A549 (cell line): ENCODE results near the gene PTPRN2. TPM values are rescaled to one million over a fixed set of nuclear protein-coding genes. Genes with fewer than 3 reads are reported as not detected.

Source experiments
- ATAC-seq, 2 experiments: fragments of 200-7000 bp in 1 of 2; fragments of >200 bp in 1 of 2; cut with Nextera tagmentation in 1 of 2; cut with Tn5 transposase in 1 of 2; 3 replicates each; pipeline versions ENCODE4 v1.8.0 to v1.9.1; 2018 to 2020; ENCODE audit warnings: mild to moderate bottlenecking in 1 of 2, moderate library complexity in 1 of 2
- CTCF ChIA-PET: fragments of 300-600 bp; sonication (Branson Sonifier 250); formaldehyde crosslinking; extraction: SDS; loops from one replicate; lab custom pipeline; 2021; ENCODE audit warnings: antibody characterized with exemption, inconsistent platforms; lab: Yijun Ruan, JAX
- POLR2A ChIA-PET: fragments of 350-600 bp; formaldehyde crosslinking; extraction: SDS; loops from one replicate; lab custom pipeline; 2021; ENCODE audit warnings: antibody characterized with exemption, inconsistent platforms; lab: Yijun Ruan, JAX
- DNase-seq, 2 experiments: peaks; one replicate each; pipeline versions ENCODE4 v3.0.0 to v3.0.0-alpha.2; 2011 to 2016; ENCODE audit warnings: low read depth in 1 of 2, low spot score in 1 of 2
- FAIRE-seq: peaks from 2 replicates; lab custom pipeline; 2011; peaks lifted over from hg19 to GRCh38; lab: Jason Lieb, UNC
- H3K27ac ChIP-seq, 2 experiments: fragments of >200 bp; sonication (Bioruptor Twin); formaldehyde crosslinking; 3 replicates each; pipeline ENCODE4 v1.5.1; 2016 to 2017
- H3K4me1 ChIP-seq: fragments of >200 bp; sonication (Bioruptor Twin); formaldehyde crosslinking; 3 replicates; pipeline ENCODE4 v1.6.1; 2016
- H3K4me2 ChIP-seq: fragments of >200 bp; sonication (Bioruptor Twin); formaldehyde crosslinking; 3 replicates; pipeline ENCODE4 v1.6.1; 2016
- H3K4me3 ChIP-seq: fragments of >200 bp; sonication (Bioruptor Twin); formaldehyde crosslinking; 3 replicates; pipeline ENCODE4 v1.5.1; 2016
- H3K9me3 ChIP-seq: fragments of >200 bp; sonication (Bioruptor Twin); formaldehyde crosslinking; 3 replicates; pipeline ENCODE4 v1.6.1; 2016
- CHD2 ChIP-seq: fragments of 150-350 bp; IDR thresholded peaks from 2 replicates; pipeline ENCODE4 v1.6.1; 2014; ENCODE audit warnings: low read length; ENCODE audit not compliant: partially characterized antibody
- EP300 ChIP-seq, 2 experiments: fragments of >200 bp; sonication (Bioruptor Twin); formaldehyde crosslinking; IDR thresholded peaks; 2 replicates in 1 of 2; 3 replicates in 1 of 2; pipeline ENCODE4 v1.6.1; 2016 to 2017
- ESRRA ChIP-seq: fragments of 150-350 bp; IDR thresholded peaks from 2 replicates; pipeline ENCODE4 v1.6.1; 2014; ENCODE audit warnings: mild to moderate bottlenecking, low read length, borderline replicate concordance
- FOSB ChIP-seq: fragments of 250-450 bp; sonication (Bioruptor Pico); IDR thresholded peaks from 2 replicates; pipeline ENCODE4 v1.5.0; 2020; ENCODE audit warnings: mild to moderate bottlenecking, moderate library complexity
- FOXS1 ChIP-seq: fragments of 250-450 bp; sonication (Bioruptor Pico); IDR thresholded peaks from 2 replicates; pipeline ENCODE4 v1.5.0; 2020; ENCODE audit warnings: mild to moderate bottlenecking, moderate library complexity
- JUN ChIP-seq, 2 experiments: fragments of >200 bp; sonication (Bioruptor Twin); formaldehyde crosslinking; IDR thresholded peaks; 2 replicates in 1 of 2; 3 replicates in 1 of 2; pipeline ENCODE4 v1.6.1; 2016 to 2017
- MAFK ChIP-seq: fragments of 450-650 bp; IDR thresholded peaks from 2 replicates; pipeline ENCODE4 v1.6.1; 2014; ENCODE audit not compliant: partially characterized antibody
- MYC ChIP-seq: IDR thresholded peaks from 2 replicates; pipeline ENCODE4 v1.6.1; 2012; ENCODE audit warnings: mild to moderate bottlenecking, inconsistent platforms, low read length, improper control_type of control experiment, borderline replicate concordance
- NPAS2 ChIP-seq: fragments of 250-450 bp; sonication (Bioruptor Pico); IDR thresholded peaks from 2 replicates; pipeline ENCODE4 v1.8.0; 2022; ENCODE audit warnings: mild to moderate bottlenecking, moderate library complexity, borderline replicate concordance
- POLR2A ChIP-seq: IDR thresholded peaks from 2 replicates; pipeline ENCODE4 v1.6.1; 2012; ENCODE audit warnings: mild to moderate bottlenecking, low read length
- RFX5 ChIP-seq: fragments of 450-650 bp; IDR thresholded peaks from 2 replicates; pipeline ENCODE4 v1.7.1; 2014; ENCODE audit warnings: antibody characterized with exemption, mild to moderate bottlenecking, moderate library complexity
- RNF2 ChIP-seq: fragments of 200-600 bp; sonication (generic); IDR thresholded peaks from 2 replicates; pipeline ENCODE4 v1.6.1; 2016; ENCODE audit warnings: low read depth, mild to moderate bottlenecking, antibody characterized with exemption, moderate library complexity, borderline replicate concordance
- SREBF2 ChIP-seq: fragments of 450-650 bp; IDR thresholded peaks from 2 replicates; pipeline ENCODE4 v1.6.1; 2014; ENCODE audit warnings: mild to moderate bottlenecking, moderate library complexity
- TP53 ChIP-seq: fragments of 250-450 bp; sonication (Bioruptor Pico); IDR thresholded peaks from 2 replicates; pipeline ENCODE4 v1.5.0; 2021; ENCODE audit warnings: mild to moderate bottlenecking, moderate library complexity
- WGBS: methylation state at CpG from one replicate; pipeline ENCODE4 v1.1.6; 2017; ENCODE audit errors: missing lambda C conversion rate; 5-methylcytosine and 5-hydroxymethylcytosine counted together
- polyA plus RNA-seq, 4 experiments: library from polyadenylated mRNA; depleted of rRNA in 3 of 4; stranded (reverse); fragments of >200 nt; fragmentation: RNase III in 1 of 4; extraction: RNeasy Plus Mini Kit Qiagen cat#74134 plus additional on column Dnase treatment in 1 of 4; gene quantifications; 2 replicates in 3 of 4; 3 replicates in 1 of 4; pipeline ENCODE4 v1.2.3, GENCODE V29; 2011 to 2017
- TF ChIP-seq, protein P1 (sequence below): fragments of 250-450 bp; sonication (Bioruptor Pico); IDR thresholded peaks from 2 replicates; pipeline ENCODE4 v1.5.0; 2021; ENCODE audit warnings: mild to moderate bottlenecking, moderate library complexity, borderline replicate concordance
- TF ChIP-seq, protein P2 (sequence below): IDR thresholded peaks from 2 replicates; pipeline ENCODE4 v1.6.1; 2012

The PTPRN2 gene
- polyA plus RNA-seq, 2 of the 4 experiments (the other 2 are of a cell fraction) = 0.41 to 1.2 TPM

DNA sequence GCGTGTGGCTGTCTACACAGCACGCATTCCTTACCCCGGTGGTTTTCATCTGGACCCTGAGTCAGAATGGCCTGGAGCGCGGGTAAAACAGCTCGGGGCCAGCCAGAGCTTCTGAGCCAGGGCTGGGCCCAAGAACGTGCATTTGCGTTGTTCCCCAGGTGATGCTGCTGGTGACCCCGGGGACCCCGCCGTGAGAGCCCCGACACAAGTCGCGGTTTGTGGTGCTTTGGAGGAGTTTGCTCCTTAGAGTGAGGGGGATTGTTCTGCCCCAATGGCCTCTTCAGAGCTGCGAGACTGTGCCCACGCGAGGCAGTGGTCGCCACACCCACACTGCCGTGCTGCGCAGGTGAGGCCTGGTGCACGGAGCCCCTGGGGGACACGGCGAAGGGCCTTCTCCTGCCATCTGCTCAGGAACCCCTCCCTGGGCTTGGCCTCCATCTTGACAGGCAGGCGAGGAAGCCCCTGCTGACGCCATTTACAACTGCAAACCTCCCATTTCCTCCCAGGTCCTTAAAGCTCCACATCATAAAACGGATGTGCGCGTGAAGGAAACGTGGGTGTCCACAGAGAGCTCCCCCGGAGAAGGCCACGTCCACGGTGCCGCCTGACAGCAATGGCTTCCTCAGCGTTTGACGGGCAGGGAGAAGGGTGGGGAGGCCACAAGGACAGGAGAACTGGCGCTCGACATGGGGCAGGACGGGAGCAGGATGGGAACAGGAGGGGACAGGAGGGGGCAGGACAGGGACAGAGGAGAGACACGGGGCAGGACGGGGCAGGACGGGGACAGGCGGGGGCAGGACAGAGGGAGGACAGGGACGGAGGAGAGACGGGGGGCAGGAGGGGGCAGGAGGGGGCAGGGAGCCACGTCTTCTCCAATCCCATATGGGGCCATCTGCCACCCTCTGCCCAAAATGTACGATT is 773.6 kb downstream of the PTPRN2 start:
- CTCF ChIA-PET = no interaction called here
- POLR2A ChIA-PET = no interaction called here
- Histone ChIP-seq H3K27ac (no peak overlapping the region), H3K4me2 (no peak overlapping the region), H3K9me3 (0 out of 3 replicates have a peak, but pooled peaks cover 6% of the 10 kb centered on the region), H3K4me3 (no peak overlapping the region), H3K4me1 (no peaks in the 10 kb centered on the region)
- 59% methylated on average over 34 of the region's 46 CpGs for WGBS
- ATAC-seq (no peak), FAIRE-seq (no peak), DNase-seq (no peak)
- TF ChIP-seq RNF2 (no peak), MAFK (no peak), MYC (no peak)

DNA sequence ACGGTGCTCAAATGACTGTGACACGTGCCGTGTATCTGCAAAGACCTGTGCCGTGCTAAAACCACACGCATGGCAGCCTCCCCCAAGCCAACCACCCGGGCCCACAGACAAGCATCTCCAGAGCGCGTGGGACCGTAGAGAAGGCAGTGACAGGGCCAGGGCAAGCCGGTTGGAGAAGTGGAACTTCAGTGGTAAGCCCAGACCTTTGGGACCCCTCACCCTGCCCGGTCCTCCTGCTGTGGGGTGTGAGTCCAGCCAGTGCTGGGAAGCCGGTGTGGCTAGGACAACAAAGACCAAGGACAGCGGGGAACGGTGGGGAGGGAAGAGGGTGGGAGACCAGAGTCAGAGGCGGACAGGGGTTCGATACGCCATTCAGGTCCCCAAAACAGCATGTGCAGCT is 774.6 kb downstream of the PTPRN2 start:
- 64% methylated on average over 17 of the region's 17 CpGs for WGBS
- CTCF ChIA-PET = no interaction called here
- TF ChIP-seq, protein P1, sequence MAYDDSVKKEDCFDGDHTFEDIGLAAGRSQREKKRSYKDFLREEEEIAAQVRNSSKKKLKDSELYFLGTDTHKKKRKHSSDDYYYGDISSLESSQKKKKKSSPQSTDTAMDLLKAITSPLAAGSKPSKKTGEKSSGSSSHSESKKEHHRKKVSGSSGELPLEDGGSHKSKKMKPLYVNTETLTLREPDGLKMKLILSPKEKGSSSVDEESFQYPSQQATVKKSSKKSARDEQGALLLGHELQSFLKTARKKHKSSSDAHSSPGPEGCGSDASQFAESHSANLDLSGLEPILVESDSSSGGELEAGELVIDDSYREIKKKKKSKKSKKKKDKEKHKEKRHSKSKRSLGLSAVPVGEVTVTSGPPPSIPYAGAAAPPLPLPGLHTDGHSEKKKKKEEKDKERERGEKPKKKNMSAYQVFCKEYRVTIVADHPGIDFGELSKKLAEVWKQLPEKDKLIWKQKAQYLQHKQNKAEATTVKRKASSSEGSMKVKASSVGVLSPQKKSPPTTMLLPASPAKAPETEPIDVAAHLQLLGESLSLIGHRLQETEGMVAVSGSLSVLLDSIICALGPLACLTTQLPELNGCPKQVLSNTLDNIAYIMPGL = no peak
- TF ChIP-seq FOXS1 (CRISPR knock-in tag) (no peak), NPAS2 (CRISPR knock-in tag) (no peak), EP300 (IDR thresholded peaks at IDR 0.05) (no peak), ESRRA (no peak), FOSB (CRISPR knock-in tag) (no peak), JUN (IDR thresholded peaks at IDR 0.05) (no peak), CHD2 (no peak), RFX5 (no peak), SREBF2 (no peak)
- DNase-seq = no peak
- Histone ChIP-seq H3K27ac (no peak overlapping the region), H3K9me3 (peaks cover 8% of the 10 kb centered on the region; the same call in 1 of the 3 replicates), H3K4me3 (no peak overlapping the region), H3K4me2 (no peak overlapping the region), H3K4me1 (no peaks in the 10 kb centered on the region)
- no peak for FAIRE-seq
- ATAC-seq = no peak
- POLR2A ChIA-PET = no interaction called here

DNA sequence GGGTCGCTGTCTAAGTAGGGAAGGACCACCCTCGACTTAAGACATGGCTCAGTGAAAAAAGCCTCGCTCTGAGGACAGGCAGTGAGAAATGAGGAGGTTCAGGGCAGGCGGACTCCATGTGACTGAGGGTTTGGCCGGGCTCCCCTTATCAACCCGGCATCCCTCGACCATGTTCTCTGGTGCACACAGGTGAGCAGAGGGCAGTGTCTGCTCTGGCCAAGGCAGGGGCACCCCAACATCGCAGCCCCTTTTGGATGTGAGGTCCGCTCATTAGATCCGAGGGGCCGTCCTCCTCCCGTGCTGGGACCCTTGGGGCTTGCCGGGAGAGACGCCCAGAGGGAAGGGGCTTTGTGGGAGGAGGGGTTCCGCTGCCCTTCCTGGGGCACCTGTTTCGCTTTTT is 775.7 kb downstream of the PTPRN2 start:
- H3K27ac ChIP-seq = no peak overlapping the region
- TF ChIP-seq FOXS1 (CRISPR knock-in tag) = no peak
- no peak for TF ChIP-seq EP300 (IDR thresholded peaks at IDR 0.05)
- TF ChIP-seq, protein P2, sequence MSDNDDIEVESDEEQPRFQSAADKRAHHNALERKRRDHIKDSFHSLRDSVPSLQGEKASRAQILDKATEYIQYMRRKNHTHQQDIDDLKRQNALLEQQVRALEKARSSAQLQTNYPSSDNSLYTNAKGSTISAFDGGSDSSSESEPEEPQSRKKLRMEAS = no peak
- no peak for TF ChIP-seq POLR2A
- TF ChIP-seq TP53 (CRISPR knock-in tag) = no peak
- ChIA-PET CTCF (no interaction called here), POLR2A (no interaction called here)
- no peak for FAIRE-seq
- no peaks in the 10 kb centered on the region for H3K4me1 ChIP-seq
- peaks cover 11% of the 10 kb centered on the region; the same call in 1 of the 3 replicates for H3K9me3 ChIP-seq
- 42% methylated on average over 16 of the region's 16 CpGs for whole genome bisulfite sequencing
- H3K4me2 ChIP-seq = no peak overlapping the region
- DNase-seq = no peak
- H3K4me3 ChIP-seq = no peak overlapping the region
- no peak for ATAC-seq
